GM12878 (cell line): ENCODE results near the gene OCA2. TPM values are rescaled to one million over a fixed set of nuclear protein-coding genes. Genes with fewer than 3 reads are reported as not detected.

Experiments used
- ATAC-seq: fragments of 200-7000 bp; cut with Tn5 transposase; 3 replicates; pipeline ENCODE4 v1.9.1; 2020; ENCODE audit warnings: mild to moderate bottlenecking, moderate library complexity
- BruUV-seq: library from RNA; stranded (reverse); fragments of 400-500 nt; replicated peaks from 2 replicates; lab custom pipeline; 2021; lab: Mats Ljungman, UMichigan
- CTCF ChIA-PET: fragments of 300-600 bp; sonication (Branson Sonifier 250); formaldehyde crosslinking; extraction: SDS; loops from one replicate; lab custom pipeline; 2021; ENCODE audit warnings: inconsistent platforms; lab: Yijun Ruan, JAX
- POLR2A ChIA-PET: fragments of 350-600 bp; formaldehyde crosslinking; extraction: SDS; loops from one replicate; lab custom pipeline; 2021; ENCODE audit warnings: inconsistent platforms; lab: Charles Lee
- RAD21 ChIA-PET: fragments of 300-600 bp; sonication (Branson Sonifier 250); formaldehyde crosslinking; loops from one replicate; lab custom pipeline; 2023; ENCODE audit warnings: antibody characterized with exemption; ENCODE audit not compliant: unreplicated experiment; lab: Charles Lee
- SMC1A ChIA-PET: fragments of 300-600 bp; sonication (Branson Sonifier 250); formaldehyde crosslinking; loops from one replicate; lab custom pipeline; 2023; ENCODE audit not compliant: unreplicated experiment, uncharacterized antibody; lab: Charles Lee
- DNase-seq: peaks from one replicate; pipeline ENCODE4 v3.0.0-alpha.2; 2011; ENCODE audit warnings: low read depth, low spot score
- FAIRE-seq: peaks from 3 replicates; lab custom pipeline; 2011; peaks lifted over from hg19 to GRCh38; lab: Jason Lieb, UNC
- H2AFZ ChIP-seq: 2 replicates; pipeline ENCODE4 v1.6.0; 2011; ENCODE audit warnings: low read depth, low read length, control low read depth; ENCODE audit not compliant: control insufficient read depth
- H3K27ac ChIP-seq: 2 replicates; pipeline ENCODE4 v1.5.1; 2011; ENCODE audit warnings: control low read depth; ENCODE audit not compliant: control insufficient read depth, insufficient read depth
- H3K27me3 ChIP-seq, 2 experiments: replicated peaks in 1 of 2; 2 replicates each; pipeline versions ENCODE4 v1.6.0 to v1.6.1; 2011; ENCODE audit warnings: low read length in 1 of 2; ENCODE audit not compliant: control insufficient read depth in 2 of 2, insufficient read depth in 2 of 2
- H3K36me3 ChIP-seq, 2 experiments: 2 replicates each; pipeline ENCODE4 v1.5.1; 2011; ENCODE audit warnings: low read length in 1 of 2; ENCODE audit not compliant: control insufficient read depth in 2 of 2, insufficient read depth in 2 of 2
- H3K4me1 ChIP-seq: 2 replicates; pipeline ENCODE4 v1.6.1; 2011; ENCODE audit warnings: mild to moderate bottlenecking, low read length, moderate library complexity, mixed read lengths; ENCODE audit not compliant: control insufficient read depth, insufficient read depth
- H3K4me2 ChIP-seq: 2 replicates; pipeline ENCODE4 v1.6.0; 2011; ENCODE audit warnings: control low read depth; ENCODE audit not compliant: control insufficient read depth, insufficient read depth
- H3K4me3 ChIP-seq: fragments of 200-600 bp; sonication (generic); 2 replicates; pipeline ENCODE4 v1.5.1; 2016
- H3K79me2 ChIP-seq: 2 replicates; pipeline ENCODE4 v1.6.0; 2011; ENCODE audit warnings: low read length; ENCODE audit not compliant: control insufficient read depth, insufficient read depth
- H3K9ac ChIP-seq: 2 replicates; pipeline ENCODE4 v1.8.0; 2011; ENCODE audit warnings: low read length, control low read depth, mixed read lengths; ENCODE audit not compliant: control insufficient read depth, insufficient read depth
- H3K9me3 ChIP-seq: replicated peaks from 3 replicates; pipeline ENCODE4 v1.5.1; 2011; ENCODE audit warnings: mild to moderate bottlenecking, low read length; ENCODE audit not compliant: control insufficient read depth, insufficient read depth
- H4K20me1 ChIP-seq: 2 replicates; pipeline ENCODE4 v1.6.0; 2011; ENCODE audit not compliant: control insufficient read depth, insufficient read depth
- CBX3 ChIP-seq: fragments of 200-600 bp; sonication (generic); IDR thresholded peaks from 2 replicates; pipeline ENCODE4 v1.6.1; 2016; ENCODE audit warnings: low read depth, borderline replicate concordance
- CHD2 ChIP-seq: IDR thresholded peaks from 2 replicates; pipeline ENCODE4 v1.6.1; 2011; ENCODE audit warnings: low read depth, low read length, improper control_type of control experiment, borderline replicate concordance
- GABPA ChIP-seq: IDR thresholded peaks from 2 replicates; pipeline ENCODE4 v1.6.1; 2014; ENCODE audit warnings: antibody characterized with exemption, low read depth, mild to moderate bottlenecking, inconsistent platforms
- IKZF2 ChIP-seq, 2 experiments: fragments of 450-650 bp; IDR thresholded peaks; 2 replicates each; pipeline ENCODE4 v1.6.1; 2017; ENCODE audit warnings: mild to moderate bottlenecking in 2 of 2, moderate library complexity in 2 of 2
- MLLT1 ChIP-seq: fragments of 450-650 bp; IDR thresholded peaks from 2 replicates; pipeline ENCODE4 v1.6.1; 2016; ENCODE audit warnings: mild to moderate bottlenecking
- MTA2 ChIP-seq: fragments of 450-650 bp; IDR thresholded peaks from 2 replicates; pipeline ENCODE4 v1.6.1; 2016; ENCODE audit warnings: low read depth, mild to moderate bottlenecking, moderate library complexity
- PML ChIP-seq: IDR thresholded peaks from 2 replicates; pipeline ENCODE4 v1.6.1; 2012; ENCODE audit warnings: low read length, inconsistent platforms
- SIN3A ChIP-seq: IDR thresholded peaks from 2 replicates; pipeline ENCODE4 v1.6.1; 2012; ENCODE audit warnings: low read depth, low read length, improper control_type of control experiment
- SP1 ChIP-seq: IDR thresholded peaks from one replicate; pipeline ENCODE4 v1.6.1; 2011; ENCODE audit warnings: low read depth, low read length
- TARDBP ChIP-seq: IDR thresholded peaks from 2 replicates; pipeline ENCODE4 v1.6.1; 2016; ENCODE audit warnings: borderline replicate concordance
- USF1 ChIP-seq: IDR thresholded peaks from 2 replicates; pipeline ENCODE4 v1.6.1; 2011; ENCODE audit warnings: borderline replicate concordance, low read depth, mild to moderate bottlenecking, moderate library complexity, mixed read lengths, low read length; ENCODE audit not compliant: insufficient read depth; ENCODE audit errors: extremely low read length
- ZBED1 ChIP-seq: IDR thresholded peaks from 2 replicates; pipeline ENCODE4 v1.6.1; 2016; ENCODE audit warnings: borderline replicate concordance
- ZBTB4 ChIP-seq: fragments of 450-650 bp; formaldehyde crosslinking; IDR thresholded peaks from 2 replicates; pipeline ENCODE4 v1.4.0; 2022; ENCODE audit warnings: mild to moderate bottlenecking, moderate library complexity
- WGBS: methylation state at CpG from one replicate; pipeline ENCODE4 v1.1.6; 2016; ENCODE audit warnings: low lambda C conversion rate; ENCODE audit not compliant: insufficient replicate concordance, insufficient coverage; ENCODE audit errors: missing lambda C conversion rate; 5-methylcytosine and 5-hydroxymethylcytosine counted together
- in situ Hi-C: fragments of 300-500 bp; cut with MboI; formaldehyde crosslinking; loops from 9 replicates; pipeline ENCODE4 v1.14.3; 2018; ENCODE audit warnings: mixed read lengths
- intact Hi-C: fragments of 100-400 bp; cut with micrococcal nuclease; formaldehyde crosslinking; loops from one replicate; pipeline ENCODE4 v1.14.2; 2022; ENCODE audit not compliant: unreplicated experiment
- polyA plus RNA-seq, 11 experiments: library from polyadenylated mRNA; depleted of rRNA in 4 of 11; unstranded in 6 of 11; stranded (reverse) in 5 of 11; fragments of >200 nt; fragmentation: Nextera tagmentation in 4 of 11; fragmentation: Illumina TruSeq in 1 of 11; extraction: Ambion mirVana in 4 of 11; extraction: Trizol in 1 of 11; gene quantifications; 1 replicate in 1 of 11; 2 replicates in 10 of 11; pipeline versions ENCODE4 v1.2.1 to v1.2.3, GENCODE V29; 2011 to 2016; ENCODE audit warnings: inconsistent platforms in 2 of 11, missing spikeins in 2 of 11, low read depth in 1 of 11
- total RNA-seq, 4 experiments: library from RNA; depleted of rRNA in 3 of 4; stranded (reverse); fragments of >200 nt in 3 of 4; fragmentation: Illumina TruSeq in 1 of 4; extraction: Trizol in 1 of 4; gene quantifications; 2 replicates each; pipeline versions ENCODE4 v1.2.1 to v1.2.3, GENCODE V29; 2013 to 2021
- TF ChIP-seq, protein P1 (sequence below): fragments of 450-650 bp; IDR thresholded peaks from 2 replicates; pipeline ENCODE4 v1.6.1; 2016; ENCODE audit warnings: mild to moderate bottlenecking, moderate library complexity, borderline replicate concordance
- TF ChIP-seq, protein P2 (sequence below): fragments of 450-650 bp; IDR thresholded peaks from 2 replicates; pipeline ENCODE4 v1.6.1; 2014; ENCODE audit warnings: mild to moderate bottlenecking

Gene OCA2
- total and polyA plus RNA-seq, 10 of the 15 experiments (the other 5 are each of a cell fraction or from before 2014, with no cell fraction given): 0.04 to 1.8 TPM; not detected in 8

- H3K36me3 ChIP-seq: no peaks in the 10 kb centered on the region
- POLR2A ChIA-PET: no interaction called here
- in situ Hi-C loops: no loop called here
- FAIRE-seq: no peak
- no peak overlapping the region for H3K4me2 ChIP-seq
- H3K79me2 ChIP-seq: no peaks in the 10 kb centered on the region
- H3K4me1 ChIP-seq: no peaks in the 10 kb centered on the region
- H4K20me1 ChIP-seq: no peaks in the 10 kb centered on the region
- RAD21 ChIA-PET: no interaction called here
- no peak overlapping the region for H3K4me3 ChIP-seq
- ATAC-seq: no peak
- no peak overlapping the region for H2AFZ ChIP-seq
- SMC1A ChIA-PET: no interaction called here
- BruUV-seq: no TSS peak
- DNase-seq: no peak
- H3K27me3 ChIP-seq: no peaks in the 10 kb centered on the region
- 58% methylated on average over 4 of the region's 4 CpGs for WGBS
- CTCF ChIA-PET: no interaction called here
- no peaks in the 10 kb centered on the region; the same call in 2 of the 3 replicates for H3K9me3 ChIP-seq
- intact Hi-C loops: no loop called here
- no peak overlapping the region for H3K9ac ChIP-seq
- H3K27ac ChIP-seq: no peak overlapping the region
- TF ChIP-seq, protein P1, sequence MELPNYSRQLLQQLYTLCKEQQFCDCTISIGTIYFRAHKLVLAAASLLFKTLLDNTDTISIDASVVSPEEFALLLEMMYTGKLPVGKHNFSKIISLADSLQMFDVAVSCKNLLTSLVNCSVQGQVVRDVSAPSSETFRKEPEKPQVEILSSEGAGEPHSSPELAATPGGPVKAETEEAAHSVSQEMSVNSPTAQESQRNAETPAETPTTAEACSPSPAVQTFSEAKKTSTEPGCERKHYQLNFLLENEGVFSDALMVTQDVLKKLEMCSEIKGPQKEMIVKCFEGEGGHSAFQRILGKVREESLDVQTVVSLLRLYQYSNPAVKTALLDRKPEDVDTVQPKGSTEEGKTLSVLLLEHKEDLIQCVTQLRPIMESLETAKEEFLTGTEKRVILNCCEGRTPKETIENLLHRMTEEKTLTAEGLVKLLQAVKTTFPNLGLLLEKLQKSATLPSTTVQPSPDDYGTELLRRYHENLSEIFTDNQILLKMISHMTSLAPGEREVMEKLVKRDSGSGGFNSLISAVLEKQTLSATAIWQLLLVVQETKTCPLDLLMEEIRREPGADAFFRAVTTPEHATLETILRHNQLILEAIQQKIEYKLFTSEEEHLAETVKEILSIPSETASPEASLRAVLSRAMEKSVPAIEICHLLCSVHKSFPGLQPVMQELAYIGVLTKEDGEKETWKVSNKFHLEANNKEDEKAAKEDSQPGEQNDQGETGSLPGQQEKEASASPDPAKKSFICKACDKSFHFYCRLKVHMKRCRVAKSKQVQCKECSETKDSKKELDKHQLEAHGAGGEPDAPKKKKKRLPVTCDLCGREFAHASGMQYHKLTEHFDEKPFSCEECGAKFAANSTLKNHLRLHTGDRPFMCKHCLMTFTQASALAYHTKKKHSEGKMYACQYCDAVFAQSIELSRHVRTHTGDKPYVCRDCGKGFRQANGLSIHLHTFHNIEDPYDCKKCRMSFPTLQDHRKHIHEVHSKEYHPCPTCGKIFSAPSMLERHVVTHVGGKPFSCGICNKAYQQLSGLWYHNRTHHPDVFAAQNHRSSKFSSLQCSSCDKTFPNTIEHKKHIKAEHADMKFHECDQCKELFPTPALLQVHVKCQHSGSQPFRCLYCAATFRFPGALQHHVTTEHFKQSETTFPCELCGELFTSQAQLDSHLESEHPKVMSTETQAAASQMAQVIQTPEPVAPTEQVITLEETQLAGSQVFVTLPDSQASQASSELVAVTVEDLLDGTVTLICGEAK: no peak
- TF ChIP-seq GABPA (no peak), MLLT1 (no peak), CBX3 (no peak), MTA2 (no peak), IKZF2 (IDR thresholded peaks at IDR 0.05) (no peak), ZBED1 (no peak), ZBTB4 (CRISPR knock-in tag) (no peak), SIN3A (no peak), CHD2 (no peak), PML (no peak), SP1 (no peak), TARDBP (no peak), USF1 (no peak)
- TF ChIP-seq, protein P2, sequence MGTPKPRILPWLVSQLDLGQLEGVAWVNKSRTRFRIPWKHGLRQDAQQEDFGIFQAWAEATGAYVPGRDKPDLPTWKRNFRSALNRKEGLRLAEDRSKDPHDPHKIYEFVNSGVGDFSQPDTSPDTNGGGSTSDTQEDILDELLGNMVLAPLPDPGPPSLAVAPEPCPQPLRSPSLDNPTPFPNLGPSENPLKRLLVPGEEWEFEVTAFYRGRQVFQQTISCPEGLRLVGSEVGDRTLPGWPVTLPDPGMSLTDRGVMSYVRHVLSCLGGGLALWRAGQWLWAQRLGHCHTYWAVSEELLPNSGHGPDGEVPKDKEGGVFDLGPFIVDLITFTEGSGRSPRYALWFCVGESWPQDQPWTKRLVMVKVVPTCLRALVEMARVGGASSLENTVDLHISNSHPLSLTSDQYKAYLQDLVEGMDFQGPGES: no peak
These were observed 346.4 kb downstream of the OCA2 start for GRCh38 chr15:27752691-27753090.
